ENCODE results near the gene KIAA0232. TPM values are rescaled to one million over a fixed set of nuclear protein-coding genes. Genes with fewer than 3 reads are reported as not detected.
A peak's percentile ranks its signal among the peaks of the same experiment; 100 is the strongest.
"Not testable (repeated sequence)": the region's sequence is repeated elsewhere in the genome, so short reads cannot be mapped to it uniquely, and the experiment has no call there.

Gene KIAA0232
- total and polyA plus RNA-seq, 2 experiments from 2014 or later, result 27.4 to 28.7 TPM

DNA sequence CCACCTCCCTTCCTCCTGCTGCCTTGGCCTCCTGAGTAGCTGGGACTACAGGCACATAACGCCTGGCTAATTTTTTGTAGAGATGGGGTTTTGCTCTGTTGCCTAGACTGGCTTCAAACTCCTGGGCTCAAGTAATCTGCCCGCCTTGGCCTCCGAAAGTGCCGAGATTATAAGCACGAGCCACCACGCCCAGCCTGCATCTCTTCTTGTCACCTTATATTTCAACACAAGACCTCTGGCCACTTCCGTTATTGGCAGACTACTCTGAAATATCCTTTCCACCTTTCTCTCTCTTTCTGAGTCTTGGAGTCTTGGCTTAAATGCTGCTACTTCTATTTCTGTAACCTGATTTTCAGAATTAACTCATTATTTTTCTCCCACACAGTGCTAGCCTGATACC lies 5.6 kb downstream of the KIAA0232 start:
- Histone ChIP-seq H3K4me3 (no peak overlapping the region), H3K4me1 (ENCODE audit: low read depth) (peaks cover 12% of the 10 kb centered on the region), H3K36me3 (no peaks in the 10 kb centered on the region), H3K27me3 (no peaks in the 10 kb centered on the region), H3K9me3 (ENCODE audit: low read depth) (no peaks in the 10 kb centered on the region), H3K27ac (peak overlapping the region; percentile 64)
- TF ChIP-seq CTCF (IDR thresholded peaks at IDR 0.05; ENCODE audit: low read depth, low read length), result no peak
- no peak for DNase-seq (ENCODE audit: low read depth in 1 of 2, low spot score in 1 of 2)

DNA sequence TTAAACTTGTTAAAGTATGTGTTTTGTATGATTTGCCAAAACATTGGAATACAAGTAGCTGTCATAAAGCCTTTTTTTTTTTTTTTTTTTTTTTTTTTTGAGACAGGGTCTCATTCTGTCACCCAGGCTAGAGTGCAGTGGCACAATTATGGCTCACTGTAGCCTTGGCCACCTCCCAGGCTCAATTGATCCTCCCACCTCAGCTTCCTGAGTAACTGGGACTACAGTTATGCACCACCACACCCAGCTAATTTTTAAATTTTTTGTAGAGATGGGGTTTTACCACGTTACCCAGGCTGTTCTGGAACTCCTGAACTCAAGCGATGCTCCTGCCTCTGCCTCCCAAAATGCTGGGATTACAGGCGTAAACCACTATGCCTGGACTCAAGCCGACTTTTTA lies 8.7 kb downstream of the KIAA0232 start:
- not testable (repeated sequence) for H3K4me3 ChIP-seq; H3K9me3 ChIP-seq (ENCODE audit: low read depth); H3K4me1 ChIP-seq (ENCODE audit: low read depth); H3K27ac ChIP-seq; H3K36me3 ChIP-seq; H3K27me3 ChIP-seq; DNase-seq (ENCODE audit: low read depth in 1 of 2, low spot score in 1 of 2)

- H3K27ac ChIP-seq; H3K27me3 ChIP-seq; H3K4me3 ChIP-seq; H3K36me3 ChIP-seq; DNase-seq (ENCODE audit: low read depth in 1 of 2, low spot score in 1 of 2); H3K9me3 ChIP-seq (ENCODE audit: low read depth); H3K4me1 ChIP-seq (ENCODE audit: low read depth): not testable (repeated sequence)
Observed at GRCh38 chr4:6791796-6792195, 9.3 kb downstream of the KIAA0232 start.

- H3K27me3 ChIP-seq, result no peaks in the 10 kb centered on the region
- no peaks in the 10 kb centered on the region for H3K36me3 ChIP-seq
- no peak for DNase-seq (ENCODE audit: low read depth in 1 of 2, low spot score in 1 of 2)
- no peaks in the 10 kb centered on the region for H3K9me3 ChIP-seq (ENCODE audit: low read depth)
- TF ChIP-seq CTCF (IDR thresholded peaks at IDR 0.05; ENCODE audit: low read depth, low read length), result no peak
- no peaks in the 10 kb centered on the region for H3K4me1 ChIP-seq (ENCODE audit: low read depth)
- no peak overlapping the region for H3K27ac ChIP-seq
- H3K4me3 ChIP-seq, result no peak overlapping the region
Observed at GRCh38 chr4:6794189-6794588, 11.7 kb downstream of the KIAA0232 start.

DNA sequence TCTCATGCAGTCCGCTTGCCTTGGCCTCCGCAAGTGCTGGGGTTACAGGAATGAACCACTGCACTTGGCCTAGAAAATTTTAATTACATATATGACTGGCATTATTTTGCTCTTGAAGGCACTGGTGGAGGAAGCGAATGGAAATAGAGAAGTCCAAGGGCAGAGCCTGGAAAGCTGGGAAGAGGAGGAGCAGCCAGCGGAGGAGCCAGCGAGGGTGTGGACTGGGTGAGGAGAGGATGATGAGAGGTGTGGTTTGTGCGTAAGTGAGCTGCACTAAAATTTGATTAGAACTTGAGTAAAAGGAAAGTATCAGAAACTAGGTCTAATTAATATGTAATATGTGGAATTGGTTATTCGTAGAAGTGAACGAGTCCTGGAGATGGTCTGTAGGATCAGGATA lies 13.3 kb downstream of the KIAA0232 start:
- no peaks in the 10 kb centered on the region for H3K36me3 ChIP-seq
- no peaks in the 10 kb centered on the region for H3K9me3 ChIP-seq (ENCODE audit: low read depth)
- no peaks in the 10 kb centered on the region for H3K4me1 ChIP-seq (ENCODE audit: low read depth)
- no peak overlapping the region for H3K27ac ChIP-seq
- no peak overlapping the region for H3K4me3 ChIP-seq
- TF ChIP-seq CTCF (IDR thresholded peaks at IDR 0.05; ENCODE audit: low read depth, low read length), result no peak
- H3K27me3 ChIP-seq, result no peaks in the 10 kb centered on the region
- no peak for DNase-seq (ENCODE audit: low read depth in 1 of 2, low spot score in 1 of 2)

GRCh38 chr4:6797368-6797767 lies 14.8 kb downstream of the KIAA0232 start:
- DNase-seq (ENCODE audit: low read depth in 1 of 2, low spot score in 1 of 2); H3K27me3 ChIP-seq; H3K4me3 ChIP-seq; H3K27ac ChIP-seq; H3K9me3 ChIP-seq (ENCODE audit: low read depth); H3K4me1 ChIP-seq (ENCODE audit: low read depth); H3K36me3 ChIP-seq: not testable (repeated sequence)

DNA sequence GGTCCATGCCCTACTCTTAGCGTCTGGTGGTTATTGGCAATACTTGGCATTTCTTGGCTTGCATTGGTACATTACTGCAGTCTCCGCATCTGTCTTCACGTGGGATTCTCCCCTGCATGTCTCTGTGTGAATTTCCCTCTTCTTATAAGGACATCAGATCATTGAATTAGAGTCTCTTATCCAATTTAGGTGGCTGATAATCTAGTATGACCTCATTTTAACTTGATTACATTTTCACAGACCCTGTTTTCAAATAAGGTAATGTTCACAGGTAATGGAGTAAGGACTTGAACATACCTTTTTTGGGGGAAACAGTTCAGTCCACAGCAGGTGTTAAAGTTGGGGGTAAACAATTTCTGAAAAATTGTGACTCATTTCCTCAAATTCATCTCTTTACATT lies 16.6 kb downstream of the KIAA0232 start:
- Histone ChIP-seq H3K9me3 (ENCODE audit: low read depth) (no peaks in the 10 kb centered on the region), H3K36me3 (no peaks in the 10 kb centered on the region), H3K27ac (no peak overlapping the region), H3K27me3 (no peaks in the 10 kb centered on the region), H3K4me1 (ENCODE audit: low read depth) (peaks cover 3% of the 10 kb centered on the region), H3K4me3 (no peak overlapping the region)
- no peak for TF ChIP-seq CTCF (IDR thresholded peaks at IDR 0.05; ENCODE audit: low read depth, low read length)
- no peak for DNase-seq (ENCODE audit: low read depth in 1 of 2, low spot score in 1 of 2)

Data from cardiac muscle cell (in vitro differentiated cells and primary cell).